Motor neuron (in vitro differentiated cells): ENCODE measurements around the gene PNPLA2. TPM values are rescaled to one million over a fixed set of nuclear protein-coding genes. Genes with fewer than 3 reads are reported as not detected.

Experiments used
- ATAC-seq, 8 experiments: fragments of 200-7000 bp; cut with Tn5 transposase; replicated peaks in 6 of 8; 2 replicates each; pipeline ENCODE4 v1.8.0; 2021; ENCODE audit warnings: mild to moderate bottlenecking in 8 of 8, moderate library complexity in 8 of 8
- H3K27ac ChIP-seq, 2 donors: fragments of 250-450 bp; sonication (Bioruptor Pico); 2 replicates each; pipeline ENCODE4 v1.9.0; 2021; ENCODE audit warnings: antibody characterized with exemption in 2 of 2, mild to moderate bottlenecking in 2 of 2, moderate library complexity in 1 of 2
- H3K4me1 ChIP-seq, 2 donors: fragments of 250-450 bp; sonication (Bioruptor Pico); replicated peaks in 1 of 2; 2 replicates each; pipeline ENCODE4 v1.6.1; 2021; ENCODE audit warnings: antibody characterized with exemption in 2 of 2, mild to moderate bottlenecking in 2 of 2, moderate library complexity in 1 of 2
- H3K4me3 ChIP-seq, 5 donors: fragments of 250-450 bp; sonication (Bioruptor Pico); 2 replicates each; pipeline ENCODE4 v1.9.0; 2021; ENCODE audit warnings: antibody characterized with exemption in 5 of 5, mild to moderate bottlenecking in 5 of 5, moderate library complexity in 4 of 5
- WGBS, 10 experiments: fragments of 450-650 bp; shearing (Covaris generic); methylation state at CpG; one replicate each; pipeline ENCODE4 v1.0.0; 2022; 5-methylcytosine and 5-hydroxymethylcytosine counted together
- in situ Hi-C, 9 experiments: fragments of 400-800 bp; cut with MboI; loops; one replicate each; pipeline ENCODE4 v1.15.0; 2021; ENCODE audit warnings: low sequenced_read_pairs in 9 of 9, low pct_unique_long_range_greater_than_20kb in 2 of 9; ENCODE audit not compliant: unreplicated experiment in 9 of 9
- total RNA-seq, 8 experiments: library from RNA; unstranded; fragments of 300-600 nt; gene quantifications; 2 replicates each; pipeline versions ENCODE4 v1.2.3 to v1.2.4, GENCODE V29; 2022

Gene PNPLA2
- total RNA-seq, 8 experiments from 2014 or later = 5.2 to 58.7 (median 13.1) TPM

GRCh38 chr11:819943-820649 lies 1.4 kb downstream of the PNPLA2 start:
- ATAC-seq = peak; percentile 31 to 56 (median 46)
- Histone ChIP-seq H3K27ac (peak overlapping the region; percentile 76 to 82), H3K4me1 (peaks cover 17 to 18% of the 10 kb centered on the region in 2 donors), H3K4me3 (peak overlapping the region; percentile 48 to 91 (median 88))
- in situ Hi-C loops = no loop called here
- 0 to 10% (median 1%) methylated on average over 2 to 14 of the region's 47 CpGs; no CpG with 5 or more reads in 4 of the 10 experiments for whole genome bisulfite sequencing, 10 experiments

GRCh38 chr11:820655-821511 lies 2.2 kb downstream of the PNPLA2 start:
- Histone ChIP-seq H3K4me3 (peak overlapping the region; percentile 48 to 91 (median 88)), H3K27ac (no peak overlapping the region), H3K4me1 (peaks cover 17 to 18% of the 10 kb centered on the region in 2 donors)
- in situ Hi-C loops = no loop called here
- ATAC-seq = peak in 1 of 8 experiments; percentile 1
- WGBS, 10 experiments = 28 to 100% (median 90%) methylated on average over 1 to 4 of the region's 11 CpGs; no CpG with 5 or more reads in 5 of the 10 experiments

- ATAC-seq = no peak
- Histone ChIP-seq H3K27ac (no peak overlapping the region), H3K4me3 (no peak overlapping the region), H3K4me1 (peaks cover 20 to 23% of the 10 kb centered on the region in 2 donors)
- in situ Hi-C loops = no loop called here
- 83 to 100% (median 92%) methylated on average over 1 to 7 of the region's 22 CpGs; no CpG with 5 or more reads in 6 of the 10 experiments for WGBS, 10 experiments
These were observed 3.0 kb downstream of the PNPLA2 start for GRCh38 chr11:821512-822371.

- WGBS, 10 experiments = no CpG with 5 or more reads among the region's 53 CpGs
These were observed 5.0 kb downstream of the PNPLA2 start for GRCh38 chr11:823441-824291.

GRCh38 chr11:824292-824880 lies 5.7 kb downstream of the PNPLA2 start:
- WGBS, 10 experiments = 90% methylated on average over 2 to 7 of the region's 59 CpGs; no CpG with 5 or more reads in 8 of the 10 experiments
- no peak for ATAC-seq
- in situ Hi-C loops = no loop called here

More at GRCh38 chr11:823441-824291, 5.0 kb downstream of the PNPLA2 start:
- Histone ChIP-seq H3K27ac (no peak overlapping the region), H3K4me1 (peaks cover 37 to 39% of the 10 kb centered on the region in 2 donors), H3K4me3 (no peak overlapping the region)
- in situ Hi-C loops = no loop called here
- no peak for ATAC-seq

GRCh38 chr11:824942-825341 lies 6.2 kb downstream of the PNPLA2 start:
- H3K4me3 ChIP-seq = no peak overlapping the region
- H3K27ac ChIP-seq = no peak overlapping the region
- peaks cover 45 to 47% of the 10 kb centered on the region in 2 donors for H3K4me1 ChIP-seq
- ATAC-seq = no peak
- in situ Hi-C loops = no loop called here
- 50 to 100% (median 80%) methylated on average over 1 to 3 of the region's 11 CpGs; no CpG with 5 or more reads in 5 of the 10 experiments for WGBS, 10 experiments

More at GRCh38 chr11:824292-824880, 5.7 kb downstream of the PNPLA2 start:
- Histone ChIP-seq H3K27ac (no peak overlapping the region), H3K4me1 (peaks cover 40 to 41% of the 10 kb centered on the region in 2 donors), H3K4me3 (no peak overlapping the region)

GRCh38 chr11:825366-826226 lies 6.9 kb downstream of the PNPLA2 start:
- H3K4me3 ChIP-seq = no peak overlapping the region
- peaks cover 46% of the 10 kb centered on the region in 2 donors for H3K4me1 ChIP-seq
- in situ Hi-C loops = no loop called here
- no peak overlapping the region for H3K27ac ChIP-seq
- 80 to 100% (median 86%) methylated on average over 1 to 3 of the region's 12 CpGs; no CpG with 5 or more reads in 6 of the 10 experiments for WGBS, 10 experiments
- ATAC-seq = no peak

- H3K27ac ChIP-seq = no peak overlapping the region
- in situ Hi-C loops = no loop called here
- no peak for ATAC-seq
- H3K4me3 ChIP-seq = no peak overlapping the region
- 20 to 100% (median 74%) methylated on average over 1 to 6 of the region's 9 CpGs; no CpG with 5 or more reads in 4 of the 10 experiments for WGBS, 10 experiments
- peaks cover 46% of the 10 kb centered on the region in 2 donors for H3K4me1 ChIP-seq
These were observed 7.5 kb downstream of the PNPLA2 start for GRCh38 chr11:826227-826621.

- 7 to 11% methylated on average over 3 to 6 of the region's 22 CpGs; no CpG with 5 or more reads in 8 of the 10 experiments for WGBS, 10 experiments
- peaks cover 52% of the 10 kb centered on the region in 2 donors for H3K4me1 ChIP-seq
- H3K27ac ChIP-seq = peak overlapping the region; percentile 71 to 76
- in situ Hi-C loops = no loop called here
- H3K4me3 ChIP-seq = peak overlapping the region; percentile 12 to 38 (median 32)
- peak in 2 of 8 experiments; percentile 0 to 4 for ATAC-seq
These were observed 8.1 kb downstream of the PNPLA2 start for GRCh38 chr11:826836-827145.

- in situ Hi-C loops = no loop called here
- Histone ChIP-seq H3K27ac (peak overlapping the region; percentile 71 to 76), H3K4me1 (peaks cover 57% of the 10 kb centered on the region in 2 donors), H3K4me3 (peak overlapping the region; percentile 12 to 38 (median 32))
- no CpG with 5 or more reads among the region's 66 CpGs for WGBS, 10 experiments
- ATAC-seq = peak in 6 of 8 experiments; percentile 0 to 18 (median 9)
These were observed 8.6 kb downstream of the PNPLA2 start for GRCh38 chr11:827146-827896.
